ENCODE data around the gene NDUFAF8.

The NDUFAF8 gene

DNA sequence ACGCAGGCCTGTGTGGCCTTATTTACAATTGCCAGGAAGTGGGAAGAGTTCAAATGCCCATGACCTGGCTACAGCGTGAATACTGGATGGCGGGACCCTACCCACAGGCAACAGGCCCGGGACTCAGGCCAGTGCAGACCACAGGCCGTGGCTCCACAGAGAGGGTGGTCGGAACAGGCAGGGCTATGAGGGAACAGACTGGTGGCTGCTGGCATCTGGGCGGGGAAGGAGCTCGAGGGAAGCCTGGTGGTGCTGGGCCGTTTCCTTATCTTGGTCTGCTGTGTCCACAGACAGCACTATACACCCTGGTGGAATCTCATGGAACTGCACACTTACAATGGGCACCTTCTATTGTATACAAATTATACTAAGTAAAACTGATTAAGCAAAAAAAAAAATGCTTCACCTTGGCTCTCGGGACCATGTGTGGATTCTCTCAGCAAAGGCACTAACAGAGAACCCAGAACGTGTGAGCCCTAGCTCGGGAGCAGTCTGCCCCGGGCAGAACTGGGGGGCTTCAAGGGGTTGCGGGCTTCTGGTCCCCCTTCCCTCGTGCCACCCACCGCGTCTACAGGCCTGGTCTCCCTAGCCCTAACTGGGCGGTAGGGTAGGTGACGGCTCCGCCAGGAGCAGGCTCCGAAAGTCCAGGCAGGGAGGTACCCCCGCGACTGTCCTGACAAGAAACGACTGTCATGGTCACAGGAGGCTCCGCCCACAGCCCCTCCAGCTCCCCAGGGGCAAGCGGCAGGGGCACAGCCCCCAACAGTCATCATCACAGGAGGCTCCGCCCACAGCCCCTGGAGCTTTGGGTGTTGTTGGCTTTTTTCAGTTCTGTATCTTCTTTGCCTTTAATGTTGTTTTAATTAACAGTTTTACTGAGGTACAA lies 38.2 kb upstream of the NDUFAF8 start:
- no peak for DNase-seq (ENCODE audit: low read depth)

DNA sequence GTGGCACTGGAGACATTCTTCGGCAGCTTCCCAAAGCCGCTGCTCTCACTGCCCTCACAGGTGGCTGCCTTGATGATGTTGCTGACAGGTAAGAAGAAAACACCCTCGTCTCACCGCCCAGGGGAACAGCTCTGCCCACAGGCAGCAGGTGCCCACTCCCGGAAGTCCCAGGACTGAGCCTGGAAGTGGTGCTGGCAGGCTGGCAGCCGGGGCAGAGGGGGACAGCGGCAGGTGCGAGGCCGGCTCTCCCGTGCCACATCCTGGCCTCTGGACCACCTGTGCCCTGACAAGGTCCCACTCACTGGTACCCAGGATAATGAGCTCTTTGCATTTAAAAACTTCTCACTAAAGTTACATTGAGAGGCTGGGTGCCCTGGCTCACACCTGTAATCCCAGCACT lies 36.8 kb upstream of the NDUFAF8 start:
- DNase-seq (ENCODE audit: low read depth) = no peak

DNA sequence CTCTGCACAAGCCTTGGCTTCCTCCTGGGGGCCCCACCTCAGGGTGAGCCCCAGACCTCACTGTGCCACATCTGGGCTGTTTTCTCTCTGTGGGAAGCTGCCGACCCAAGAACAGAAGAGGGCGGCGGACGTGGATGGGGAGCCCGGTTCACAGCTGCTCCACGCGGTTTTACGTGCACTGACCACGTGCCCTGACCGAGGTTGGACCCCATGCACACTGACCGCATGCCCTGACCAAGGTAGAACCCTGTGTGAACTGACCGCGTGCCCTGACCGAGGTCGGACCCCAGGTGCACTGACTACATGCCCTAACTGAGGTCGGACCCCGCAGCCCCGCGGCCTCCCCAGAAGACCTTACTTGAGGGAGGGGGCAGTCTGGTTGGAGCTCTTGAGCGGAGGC lies 36.0 kb upstream of the NDUFAF8 start:
- DNase-seq (ENCODE audit: low read depth) = no peak

DNA sequence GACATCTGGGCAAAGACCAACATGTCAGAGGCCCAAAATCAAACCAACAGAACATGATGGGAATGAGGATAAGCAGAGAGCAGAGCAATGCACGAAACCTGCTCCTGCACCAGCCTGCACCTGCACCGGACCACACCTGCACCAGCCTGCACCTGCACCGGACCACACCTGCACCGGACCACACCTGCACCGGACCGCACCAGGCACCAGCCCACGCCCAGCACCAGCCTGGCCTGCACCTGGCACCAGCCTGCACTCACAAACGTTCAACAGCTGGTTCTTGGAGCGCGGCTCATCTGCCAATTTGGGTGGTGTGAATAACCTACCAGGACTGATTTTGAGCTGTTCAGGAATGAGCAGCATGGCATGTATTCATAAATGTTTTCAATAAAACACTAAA lies 34.5 kb upstream of the NDUFAF8 start:
- no peak for DNase-seq (ENCODE audit: low read depth)

DNA sequence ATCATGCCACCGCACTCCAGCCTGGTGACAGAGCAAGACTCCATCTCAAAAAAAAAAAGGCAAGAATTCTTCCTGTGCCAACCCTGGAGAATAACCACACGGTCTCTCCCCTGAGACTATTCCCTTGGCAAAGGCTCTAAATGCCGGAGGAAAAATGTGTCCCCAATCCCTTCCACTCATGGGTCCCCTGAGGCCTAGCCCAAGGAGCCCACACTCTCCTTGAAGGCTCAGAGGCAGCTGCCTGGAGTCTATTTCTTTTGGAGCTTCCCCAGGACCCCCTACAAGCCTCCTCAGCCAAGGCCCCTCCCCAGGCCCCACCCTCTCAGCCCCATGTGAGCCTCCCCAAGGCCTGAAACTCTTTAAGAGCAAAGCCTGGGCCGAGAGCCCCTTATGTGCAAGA lies 33.0 kb upstream of the NDUFAF8 start:
- no peak for DNase-seq (ENCODE audit: low read depth)

DNA sequence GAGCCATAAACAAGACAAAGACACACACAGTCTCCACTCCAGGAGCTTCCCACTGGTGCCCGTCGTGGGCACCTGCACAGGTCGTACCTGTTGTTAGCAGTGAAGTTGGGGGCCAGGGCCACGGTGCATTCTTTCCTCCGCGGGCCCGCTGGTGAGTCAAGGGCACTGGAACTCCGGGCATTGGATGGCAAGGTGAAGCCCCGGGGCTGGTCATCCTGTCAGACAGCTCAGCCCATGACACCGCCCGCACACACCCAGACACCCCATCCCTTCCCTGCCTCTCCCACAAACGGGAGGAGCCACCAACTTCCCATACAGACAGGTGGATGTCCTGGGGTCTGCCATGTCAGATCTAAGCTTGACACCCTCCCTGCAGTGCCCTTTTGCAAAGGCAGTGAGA lies 32.5 kb upstream of the NDUFAF8 start:
- no peak for DNase-seq (ENCODE audit: low read depth)

DNA sequence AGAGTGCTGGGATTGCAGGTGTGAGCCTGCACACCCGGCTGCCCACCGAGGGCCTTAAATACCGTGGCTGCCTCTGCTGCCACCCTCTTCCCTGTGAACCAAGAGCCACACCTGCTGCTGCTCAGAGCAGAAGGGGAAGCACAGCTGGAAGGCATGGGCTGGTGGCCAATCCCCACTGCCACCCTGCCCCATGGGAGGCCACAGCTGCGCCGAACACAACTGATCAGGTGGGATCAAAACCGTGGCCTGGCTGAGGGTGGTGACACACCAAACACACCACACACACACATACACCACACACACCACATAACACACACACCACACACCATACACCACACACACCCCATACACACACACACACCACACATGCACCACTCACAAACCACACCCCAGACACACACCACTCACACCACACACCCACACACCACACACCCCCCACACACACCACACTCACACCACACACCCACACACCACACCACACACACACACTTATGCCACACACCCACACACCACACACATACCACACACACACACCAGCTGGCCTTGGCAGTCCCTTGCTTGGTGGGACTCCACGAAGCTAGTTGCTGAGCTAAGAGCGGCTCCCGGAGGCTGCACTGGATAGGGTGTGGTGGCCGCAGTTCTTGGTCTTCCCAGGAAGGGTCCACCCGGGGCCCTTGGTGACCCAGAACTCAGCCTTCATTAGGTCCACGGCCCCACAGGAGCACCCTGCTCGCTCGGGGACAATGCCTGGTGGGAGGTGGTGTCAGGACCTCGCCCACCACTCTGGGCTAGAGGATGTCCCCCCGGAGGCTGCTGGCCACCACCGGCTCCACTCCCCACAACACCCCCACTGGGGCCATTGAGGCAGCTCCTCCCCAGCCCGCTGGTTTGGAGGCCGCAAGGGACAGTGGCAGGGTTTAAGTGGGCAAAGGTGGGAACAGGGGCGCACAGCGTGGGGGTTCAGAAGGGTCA lies 31.2 kb upstream of the NDUFAF8 start:
- no peak for DNase-seq (ENCODE audit: low read depth)

DNA sequence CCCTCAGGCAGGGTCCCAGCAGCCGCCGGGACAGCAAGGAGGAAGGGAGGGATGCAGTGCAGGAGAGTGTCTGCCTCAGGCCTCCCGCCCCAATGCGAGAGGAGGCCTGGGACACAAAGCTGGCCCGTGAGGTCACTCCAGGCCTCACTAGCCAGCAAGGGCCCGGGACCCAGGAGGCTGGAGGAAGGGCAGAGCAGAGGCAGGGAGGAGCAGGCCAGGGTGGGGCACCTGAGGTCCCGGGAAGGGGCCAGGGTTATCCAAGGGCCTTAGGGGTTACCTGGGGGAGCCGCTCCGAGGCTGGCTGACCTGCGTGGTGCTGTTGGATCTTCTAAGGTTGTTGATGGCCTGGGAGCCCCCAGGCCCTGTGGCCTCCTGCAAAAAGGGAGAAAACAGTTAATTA lies 30.5 kb upstream of the NDUFAF8 start:
- DNase-seq (ENCODE audit: low read depth) = no peak

DNA sequence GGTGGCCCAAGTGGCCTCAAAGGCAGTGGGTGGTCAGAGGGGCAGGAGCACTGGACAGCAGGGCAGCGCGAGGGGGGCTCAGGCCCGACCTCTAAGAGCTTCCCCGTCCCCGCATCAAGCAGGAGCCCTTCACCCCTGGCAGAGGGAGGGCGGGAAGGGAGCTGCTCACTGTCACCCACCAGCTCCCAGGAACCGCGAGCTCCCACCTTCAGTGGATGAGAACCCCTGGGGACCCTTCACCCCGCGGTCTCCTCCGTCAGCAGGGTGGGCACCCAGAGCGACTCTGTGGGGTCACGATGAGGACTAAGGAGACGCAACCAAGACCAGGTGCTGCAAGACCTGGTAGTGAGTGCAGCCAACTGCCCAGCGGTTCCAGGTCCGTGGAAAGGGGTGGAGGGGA lies 30.0 kb upstream of the NDUFAF8 start:
- no peak for DNase-seq (ENCODE audit: low read depth)

DNA sequence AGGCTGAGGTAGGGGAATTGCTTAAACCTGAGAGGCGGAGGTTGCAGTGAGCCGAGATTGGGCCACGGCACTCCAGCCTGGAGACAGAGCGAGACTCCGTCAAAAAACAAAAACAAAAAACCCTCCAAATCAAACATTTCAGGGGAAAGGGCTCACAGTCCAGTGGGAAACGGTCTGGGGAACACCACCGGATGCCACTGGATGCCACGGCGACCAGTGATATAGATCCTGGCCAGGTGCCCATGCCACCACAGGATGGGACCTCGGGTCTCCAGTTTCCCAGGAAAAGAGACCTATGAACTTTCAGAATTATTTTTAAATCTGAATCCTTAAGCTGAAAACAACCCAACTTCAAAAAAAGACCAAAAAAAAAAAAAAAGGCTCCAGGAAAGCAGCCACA lies 28.7 kb upstream of the NDUFAF8 start:
- DNase-seq (ENCODE audit: low read depth) = no peak

DNA sequence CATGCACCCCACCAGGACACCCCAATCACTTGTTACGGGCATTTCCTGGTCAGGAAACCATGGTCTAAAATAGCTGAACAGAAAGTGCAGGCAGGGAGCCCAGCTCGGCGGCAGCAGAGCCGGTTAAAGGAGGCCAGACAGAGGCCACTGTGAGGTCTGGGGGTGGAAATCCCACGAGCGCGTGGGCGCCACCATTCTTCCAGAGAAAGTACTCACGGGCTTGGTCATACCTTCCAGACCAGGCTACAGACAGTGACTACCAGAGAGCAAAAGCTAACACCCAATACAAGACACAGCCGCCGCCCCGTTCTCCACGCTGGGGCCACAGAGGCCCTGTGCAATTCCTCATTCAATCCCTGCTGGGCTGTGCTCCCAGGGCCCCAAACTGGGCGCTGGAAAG lies 28.2 kb upstream of the NDUFAF8 start:
- DNase-seq (ENCODE audit: low read depth) = no peak

DNA sequence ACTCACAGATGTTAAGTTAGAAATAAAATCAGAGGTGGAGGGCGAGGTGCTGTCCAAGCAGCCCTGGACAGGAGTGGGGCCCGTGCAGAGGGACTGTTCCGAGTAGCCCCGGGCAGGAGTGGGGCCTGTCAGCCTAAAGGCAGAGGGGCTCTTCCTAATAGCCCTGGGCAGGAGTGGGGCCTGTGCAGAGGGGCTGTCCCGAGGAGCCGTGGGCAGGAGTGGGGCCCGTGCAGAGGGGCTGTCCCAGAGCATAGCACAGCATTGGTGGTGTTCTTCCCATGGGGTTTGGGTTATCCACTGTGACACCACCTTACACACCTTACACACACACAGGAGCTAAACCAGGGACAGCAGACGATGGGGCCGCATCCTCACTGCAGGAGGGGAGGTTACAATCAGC lies 26.8 kb upstream of the NDUFAF8 start:
- DNase-seq (ENCODE audit: low read depth) = no peak

DNA sequence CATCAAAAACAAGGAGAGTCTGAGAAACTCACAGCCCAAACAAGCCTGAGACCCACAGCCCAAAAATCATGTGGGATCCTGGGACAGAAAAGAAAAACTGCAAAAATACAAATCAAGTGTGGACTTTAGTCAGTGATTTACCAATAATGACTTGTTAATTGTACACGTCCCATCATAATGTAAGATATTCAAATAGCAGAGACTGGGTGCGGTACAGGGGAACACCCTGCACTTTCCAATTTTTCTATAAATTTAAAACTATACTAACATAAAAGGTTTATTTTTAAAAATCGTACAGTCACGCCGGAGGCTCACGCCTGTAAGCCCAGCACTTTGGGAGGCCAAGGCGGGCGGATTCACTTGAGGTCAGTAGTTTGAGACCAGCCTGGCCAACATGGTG lies 25.1 kb upstream of the NDUFAF8 start:
- DNase-seq (ENCODE audit: low read depth) = no peak

DNA sequence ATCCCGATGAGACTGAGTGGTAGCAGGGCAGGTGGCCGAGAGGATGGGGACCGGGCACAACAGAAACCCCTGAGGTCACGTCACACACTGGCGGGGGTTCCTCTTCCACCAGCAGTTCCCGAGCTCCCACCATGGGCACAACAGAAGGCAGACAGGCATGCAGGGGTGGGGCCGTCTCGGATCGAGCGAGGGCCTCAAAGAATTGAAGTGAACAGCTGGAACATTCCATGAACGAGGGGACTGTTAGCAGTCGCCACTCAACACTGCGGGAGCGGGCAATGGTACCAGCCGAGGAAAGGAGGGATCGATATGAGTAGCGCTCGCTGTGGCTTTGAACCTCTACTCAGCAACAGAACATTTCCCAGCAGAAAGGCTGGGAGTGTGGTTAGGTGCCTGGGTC lies 21.6 kb upstream of the NDUFAF8 start:
- DNase-seq (ENCODE audit: low read depth) = no peak

DNA sequence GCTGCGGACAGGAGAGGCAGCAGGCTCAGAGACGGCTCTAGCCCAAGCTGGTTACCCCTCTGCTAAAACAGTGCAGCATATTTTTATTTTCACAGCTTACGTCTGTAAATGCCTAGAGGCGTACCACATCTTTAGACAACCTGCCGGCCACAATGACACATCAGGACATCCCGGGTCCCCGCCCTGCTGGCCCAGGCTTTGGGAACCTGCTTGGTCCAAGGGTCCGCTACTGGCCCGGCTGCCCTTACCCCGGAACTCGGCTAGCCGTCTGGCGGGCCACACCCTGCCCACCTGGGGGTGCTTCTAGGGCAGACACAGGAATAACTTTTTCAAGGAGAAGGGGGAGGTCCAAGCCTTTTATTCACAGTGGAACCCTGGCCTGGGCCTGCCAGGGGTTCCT lies 20.7 kb upstream of the NDUFAF8 start:
- no peak for DNase-seq (ENCODE audit: low read depth)

DNA sequence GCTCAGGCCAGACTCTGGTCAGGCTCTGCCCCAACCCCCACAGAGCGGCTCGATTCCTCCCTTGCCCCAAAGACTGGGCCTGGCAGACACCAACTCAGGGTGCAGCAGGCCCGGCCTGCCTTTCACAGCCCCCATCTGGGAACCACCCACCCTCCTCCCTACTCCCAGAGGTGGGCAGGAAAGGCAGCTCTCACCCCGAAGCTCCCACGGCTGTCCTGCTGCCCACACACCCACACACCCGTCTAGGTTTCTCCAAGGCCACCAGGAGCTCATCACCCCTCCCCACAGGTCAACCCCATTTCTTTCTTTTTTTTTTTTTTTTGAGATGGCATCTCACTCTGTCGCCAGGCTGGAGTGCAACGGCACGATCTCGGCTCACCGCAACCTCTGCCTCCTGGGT lies 20.1 kb upstream of the NDUFAF8 start:
- DNase-seq (ENCODE audit: low read depth) = no peak

DNA sequence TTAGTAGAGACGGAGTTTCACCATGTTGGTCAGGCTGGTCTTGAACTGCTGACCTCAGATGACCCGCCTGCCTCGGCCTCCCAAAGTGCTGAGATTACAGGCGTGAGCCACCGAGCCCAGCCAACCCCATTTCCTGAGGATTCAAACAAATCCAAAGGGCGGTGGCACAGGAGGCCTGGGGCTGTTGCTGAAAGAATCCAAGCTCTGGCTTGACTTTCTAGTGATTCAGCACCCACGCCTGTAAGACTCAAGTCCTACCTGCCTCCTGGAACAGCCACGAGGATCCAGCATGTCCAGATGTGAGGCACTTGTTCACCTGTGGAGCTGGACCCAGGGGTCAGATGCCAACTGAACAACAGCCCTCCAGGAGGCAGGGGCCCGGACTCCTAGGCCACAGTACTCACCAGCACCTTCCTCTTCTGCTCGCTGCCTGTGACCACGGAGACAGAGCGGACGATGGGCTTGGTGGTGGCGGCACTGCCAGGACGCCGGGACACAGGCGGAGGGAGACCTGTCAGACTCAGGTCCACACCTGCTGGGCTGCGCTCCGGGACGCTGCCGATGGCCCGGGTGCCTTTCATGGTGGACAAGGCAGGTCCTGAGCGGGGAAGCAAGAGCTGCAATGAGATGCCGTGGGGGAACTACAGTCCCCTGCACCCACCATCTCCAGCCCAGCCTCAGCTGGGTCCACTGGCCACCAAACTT lies 19.5 kb upstream of the NDUFAF8 start:
- DNase-seq (ENCODE audit: low read depth) = no peak

DNA sequence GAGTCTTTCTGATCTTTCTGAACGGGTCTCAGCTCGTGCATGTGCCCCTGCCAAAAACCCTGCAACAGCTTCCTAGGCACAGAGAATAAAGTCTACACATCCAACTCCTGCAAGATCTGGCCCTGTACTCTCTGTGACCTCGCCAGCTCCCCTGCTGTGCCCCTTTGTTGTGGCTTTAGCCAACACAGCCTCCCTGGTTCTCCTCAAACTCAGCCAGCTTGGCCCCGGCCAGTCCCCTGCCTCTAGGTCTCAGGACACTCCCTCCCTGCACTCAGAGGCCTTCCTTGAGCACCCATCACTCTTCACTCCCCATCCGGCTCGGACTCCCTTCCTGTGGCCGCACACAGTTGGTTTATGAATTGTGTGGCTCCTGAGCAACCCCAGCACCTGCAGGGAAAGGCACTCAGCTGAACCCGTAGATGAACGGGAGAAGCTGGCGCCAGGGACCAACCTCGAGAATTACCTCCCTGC lies 17.7 kb upstream of the NDUFAF8 start:
- no peak for DNase-seq (ENCODE audit: low read depth)

DNA sequence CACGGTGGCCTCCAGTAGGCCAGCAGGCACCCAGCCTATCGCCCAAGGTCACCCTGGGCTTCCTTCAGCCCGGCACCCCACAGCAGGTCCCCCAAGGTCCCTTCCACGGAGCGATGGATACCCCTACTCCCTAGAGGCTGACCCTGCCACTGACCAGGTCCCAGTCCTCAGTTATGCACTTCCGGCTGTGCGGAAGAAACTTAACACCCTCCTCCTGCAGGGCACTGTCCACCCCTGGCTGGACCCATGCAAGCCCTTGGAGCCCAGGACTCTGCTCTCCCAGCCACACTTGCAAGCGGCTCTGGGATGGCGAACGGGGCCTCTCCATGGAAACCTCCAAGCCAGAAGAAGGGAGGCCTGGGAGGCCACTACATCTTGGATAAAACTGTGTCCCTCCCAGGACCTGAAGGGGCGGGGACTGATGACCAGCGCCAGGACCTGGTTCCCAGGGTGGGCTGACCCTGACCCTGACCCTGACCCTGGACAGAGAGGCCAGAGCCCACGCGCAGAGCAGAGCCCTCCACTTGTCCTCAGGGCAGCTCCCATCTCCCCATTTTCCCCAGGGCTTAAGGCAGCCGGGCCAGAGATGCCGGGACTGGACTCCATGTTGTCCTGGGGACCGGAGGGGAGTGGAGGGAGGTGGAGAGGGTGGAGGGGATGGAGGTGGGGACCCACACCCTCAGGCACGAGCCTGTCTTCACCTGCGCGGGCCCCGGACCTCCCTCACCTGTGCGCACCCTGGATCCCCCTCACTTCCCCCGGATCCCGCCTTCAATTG lies 17.1 kb upstream of the NDUFAF8 start:
- no peak for DNase-seq (ENCODE audit: low read depth)

DNA sequence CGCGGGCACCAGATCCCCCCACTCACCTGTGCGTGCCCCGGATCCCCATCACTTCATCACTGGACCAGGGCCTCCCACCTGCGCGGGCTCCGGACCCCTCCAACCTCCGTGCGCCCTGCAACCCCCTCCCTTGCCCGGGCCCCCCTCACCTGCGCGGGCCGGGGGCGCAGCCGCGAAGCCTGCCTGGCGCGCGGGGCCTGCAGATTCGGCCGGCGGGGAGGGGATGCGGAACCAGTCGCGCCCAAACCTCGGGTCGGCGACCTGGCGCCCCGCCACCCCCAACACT lies 16.6 kb upstream of the NDUFAF8 start:
- no peak for DNase-seq (ENCODE audit: low read depth)

DNA sequence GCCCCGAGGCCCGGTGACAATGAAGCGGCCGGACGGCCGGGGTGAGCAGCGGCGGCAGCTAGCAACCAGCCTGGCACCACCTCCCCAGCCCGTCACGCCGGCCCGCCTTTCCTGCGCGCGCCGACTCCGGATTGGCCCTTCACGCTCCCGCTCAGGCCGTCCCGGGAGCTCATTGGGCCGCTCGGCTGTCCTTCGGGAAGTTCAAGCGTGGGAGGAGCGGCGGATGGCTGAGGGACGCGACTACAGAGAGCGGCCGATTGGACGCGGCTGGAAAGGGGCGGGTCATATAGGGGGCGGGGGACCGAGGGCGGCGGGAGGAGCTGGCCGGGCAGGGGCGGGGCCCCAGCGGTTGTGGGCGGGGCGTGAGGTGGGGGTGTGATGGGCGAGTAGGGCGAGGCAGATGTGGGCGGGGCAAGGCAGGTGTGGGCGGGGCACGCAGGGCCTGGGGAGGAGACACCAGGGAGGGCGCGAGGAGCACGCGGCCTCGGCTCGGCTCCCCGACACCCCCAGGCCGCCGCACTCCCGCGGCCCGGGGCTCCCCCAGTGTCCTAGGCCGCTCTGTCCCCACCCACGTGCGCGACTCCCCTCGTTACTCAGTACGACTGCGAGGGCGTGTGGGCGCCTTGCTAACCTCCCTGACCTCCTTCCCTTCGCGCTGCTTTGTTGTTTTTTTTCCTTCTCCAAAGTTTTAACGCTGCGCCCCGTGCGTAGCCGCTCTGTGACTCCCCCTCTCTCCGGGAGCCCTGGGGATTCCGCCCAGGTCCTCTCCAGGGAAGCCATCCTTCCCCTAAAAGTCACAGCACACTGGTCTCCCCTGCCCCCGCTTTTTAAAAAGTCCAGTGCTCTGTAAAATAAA lies 16.0 kb upstream of the NDUFAF8 start, which contains the start of gene CEP131:
CEP131 (minus strand) TSS at position 60 of the 856 bp plus-strand sequence. CDS start 2,909 bp downstream, outside the sequence.
- DNase-seq (ENCODE audit: low read depth) = peak; percentile 99
